HEK293T (cell line): Measurements from ENCODE around the gene TRPM3.

Experiments
- CTCF ChIA-PET: fragments of 350-600 bp; formaldehyde crosslinking; extraction: SDS; loops from one replicate; lab custom pipeline; 2021; ENCODE audit warnings: antibody characterized with exemption, inconsistent platforms; lab: Yijun Ruan, JAX
- POLR2A ChIA-PET: fragments of 350-600 bp; formaldehyde crosslinking; extraction: SDS; loops from one replicate; lab custom pipeline; 2020; ENCODE audit warnings: antibody characterized with exemption, inconsistent platforms; lab: Yijun Ruan, JAX
- DNase-seq: peaks from one replicate; pipeline ENCODE4 v3.0.0; 2012; ENCODE audit warnings: mixed read lengths; ENCODE audit errors: extremely low spot score
- ARNT ChIP-seq: fragments of 450-650 bp; IDR thresholded peaks from 2 replicates; pipeline ENCODE4 v1.6.1; 2017; ENCODE audit warnings: mild to moderate bottlenecking
- BHLHE40 ChIP-seq: fragments of 450-650 bp; IDR thresholded peaks from 2 replicates; pipeline ENCODE4 v1.6.1; 2016; ENCODE audit warnings: mild to moderate bottlenecking, moderate library complexity, borderline replicate concordance
- CTBP1 ChIP-seq: fragments of 450-650 bp; IDR thresholded peaks from 2 replicates; pipeline ENCODE4 v1.6.1; 2016; ENCODE audit warnings: borderline replicate concordance
- ELF4 ChIP-seq: fragments of 450-650 bp; IDR thresholded peaks from 2 replicates; pipeline ENCODE4 v1.6.1; 2017; ENCODE audit warnings: antibody characterized with exemption
- FOXA1 ChIP-seq: fragments of 450-650 bp; IDR thresholded peaks from 2 replicates; pipeline ENCODE4 v1.6.1; 2016; ENCODE audit warnings: mild to moderate bottlenecking
- FOXK2 ChIP-seq: fragments of 450-650 bp; IDR thresholded peaks from 2 replicates; pipeline ENCODE4 v1.6.1; 2016; ENCODE audit warnings: mild to moderate bottlenecking
- FOXM1 ChIP-seq: fragments of 450-650 bp; IDR thresholded peaks from 2 replicates; pipeline ENCODE4 v1.6.1; 2017; ENCODE audit warnings: mild to moderate bottlenecking, borderline replicate concordance
- HDGF ChIP-seq: fragments of 450-650 bp; IDR thresholded peaks from 2 replicates; pipeline ENCODE4 v1.6.1; 2017; ENCODE audit warnings: antibody characterized with exemption, borderline replicate concordance
- L3MBTL2 ChIP-seq: fragments of 450-650 bp; conservative IDR thresholded peaks from 2 replicates; pipeline ENCODE4 v1.6.1; 2016; ENCODE audit warnings: mild to moderate bottlenecking
- LEF1 ChIP-seq: fragments of 450-650 bp; IDR thresholded peaks from 2 replicates; pipeline ENCODE4 v1.6.1; 2017; ENCODE audit warnings: mild to moderate bottlenecking, borderline replicate concordance
- NFRKB ChIP-seq: fragments of 450-650 bp; IDR thresholded peaks from 2 replicates; pipeline ENCODE4 v1.6.1; 2016; ENCODE audit warnings: mild to moderate bottlenecking, moderate library complexity
- PKNOX1 ChIP-seq: fragments of 450-650 bp; IDR thresholded peaks from 2 replicates; pipeline ENCODE4 v1.6.1; 2016
- SP1 ChIP-seq: fragments of 450-650 bp; IDR thresholded peaks from 2 replicates; pipeline ENCODE4 v1.6.1; 2017
- SUZ12 ChIP-seq: fragments of 450-650 bp; IDR thresholded peaks from 2 replicates; pipeline ENCODE4 v1.6.1; 2016; ENCODE audit warnings: mild to moderate bottlenecking
- TARDBP ChIP-seq: fragments of 450-650 bp; IDR thresholded peaks from 2 replicates; pipeline ENCODE4 v1.6.1; 2016
- ZNF384 ChIP-seq: fragments of 450-650 bp; IDR thresholded peaks from 2 replicates; pipeline ENCODE4 v1.6.1; 2016

The TRPM3 gene

GRCh38 chr9:70936536-70936935 lies 184.9 kb downstream of the TRPM3 start:
- CTCF ChIA-PET, result no interaction called here
- TF ChIP-seq ARNT, result no peak
- TF ChIP-seq NFRKB, result no peak
- no peak for TF ChIP-seq LEF1
- no peak for TF ChIP-seq ELF4
- no peak for TF ChIP-seq FOXM1
- TF ChIP-seq BHLHE40, result no peak
- no peak for TF ChIP-seq FOXA1
- TF ChIP-seq L3MBTL2, result no peak
- no peak for TF ChIP-seq FOXK2
- no peak for TF ChIP-seq PKNOX1
- no peak for TF ChIP-seq CTBP1
- TF ChIP-seq HDGF, result no peak
- TF ChIP-seq TARDBP, result no peak
- no peak for TF ChIP-seq ZNF384
- TF ChIP-seq SUZ12, result no peak
- POLR2A ChIA-PET, result no interaction called here
- DNase-seq, result no peak

- DNase-seq, result no peak
- POLR2A ChIA-PET, result no interaction called here
- CTCF ChIA-PET, result no interaction called here
- no peak for TF ChIP-seq ARNT
Observed at GRCh38 chr9:70935856-70936255, 185.6 kb downstream of the TRPM3 start.

GRCh38 chr9:70934642-70935041 lies 186.8 kb downstream of the TRPM3 start:
- no peak for TF ChIP-seq ELF4
- no peak for TF ChIP-seq BHLHE40
- no peak for TF ChIP-seq TARDBP
- TF ChIP-seq LEF1, result no peak
- no peak for TF ChIP-seq SUZ12
- no peak for TF ChIP-seq SP1
- no peak for TF ChIP-seq FOXK2
- no peak for TF ChIP-seq CTBP1
- no peak for TF ChIP-seq HDGF
- TF ChIP-seq FOXA1, result no peak
- no peak for TF ChIP-seq ARNT
- no peak for TF ChIP-seq ZNF384
- no peak for TF ChIP-seq L3MBTL2
- TF ChIP-seq FOXM1, result no peak
- no peak for TF ChIP-seq NFRKB
- TF ChIP-seq PKNOX1, result no peak
- ChIA-PET POLR2A (no interaction called here), CTCF (no interaction called here)

GRCh38 chr9:70933321-70933720 lies 188.1 kb downstream of the TRPM3 start:
- no peak for TF ChIP-seq PKNOX1
- TF ChIP-seq FOXK2, result no peak
- DNase-seq, result no peak
- ChIA-PET POLR2A (no interaction called here), CTCF (no interaction called here)

More at GRCh38 chr9:70934642-70935041, 186.8 kb downstream of the TRPM3 start:
- no peak for DNase-seq

GRCh38 chr9:70932097-70932496 lies 189.3 kb downstream of the TRPM3 start:
- POLR2A ChIA-PET, result no interaction called here
- CTCF ChIA-PET, result no interaction called here
- no peak for TF ChIP-seq SP1
- no peak for TF ChIP-seq ARNT
- no peak for TF ChIP-seq L3MBTL2
- TF ChIP-seq HDGF, result no peak
- no peak for TF ChIP-seq BHLHE40
- no peak for TF ChIP-seq TARDBP
- TF ChIP-seq LEF1, result no peak
- TF ChIP-seq PKNOX1, result no peak
- TF ChIP-seq ELF4, result no peak
- no peak for TF ChIP-seq FOXK2
- TF ChIP-seq ZNF384, result no peak
- no peak for TF ChIP-seq FOXM1
- no peak for TF ChIP-seq NFRKB
- no peak for DNase-seq

GRCh38 chr9:70927530-70927929 lies 193.9 kb downstream of the TRPM3 start:
- ChIA-PET CTCF (no interaction called here), POLR2A (no interaction called here)
- no peak for DNase-seq
- no peak for TF ChIP-seq BHLHE40
- no peak for TF ChIP-seq L3MBTL2
- TF ChIP-seq FOXA1, result no peak
- no peak for TF ChIP-seq ARNT
- TF ChIP-seq PKNOX1, result no peak
- TF ChIP-seq TARDBP, result no peak
- TF ChIP-seq CTBP1, result no peak
- no peak for TF ChIP-seq FOXM1
- no peak for TF ChIP-seq NFRKB
- no peak for TF ChIP-seq LEF1
- TF ChIP-seq FOXK2, result no peak
- no peak for TF ChIP-seq SP1
- TF ChIP-seq ELF4, result no peak
- no peak for TF ChIP-seq SUZ12
- TF ChIP-seq HDGF, result no peak
- no peak for TF ChIP-seq ZNF384
